Common myeloid progenitor, CD34-positive (primary cell): ENCODE data around the gene PCDHAC1.

ENCODE experiments used
- CTCF ChIA-PET: fragments of 350-600 bp; sonication (Branson Sonifier 250); formaldehyde crosslinking; loops from one replicate; lab custom pipeline; 2021; ENCODE audit warnings: antibody characterized with exemption; lab: Charles Lee
- POLR2A ChIA-PET: fragments of 350-600 bp; sonication (Branson Sonifier 250); formaldehyde crosslinking; loops from one replicate; lab custom pipeline; 2021; ENCODE audit warnings: antibody characterized with exemption; lab: Charles Lee
- DNase-seq, 3 donors: peaks; one replicate each; pipeline versions ENCODE4 v3.0.0 to v3.0.0-alpha.2; 2013
- H3K27ac ChIP-seq, 2 experiments: 1 replicate in 1 of 2; 2 replicates in 1 of 2; pipeline ENCODE4 v1.7.0; 2013; ENCODE audit warnings: inconsistent platforms in 2 of 2, low read length in 2 of 2, mild to moderate bottlenecking in 2 of 2, low read depth in 1 of 2, moderate library complexity in 1 of 2; ENCODE audit not compliant: severe bottlenecking in 2 of 2, insufficient read depth in 1 of 2, poor library complexity in 1 of 2
- H3K27me3 ChIP-seq, 5 experiments: replicated peaks in 2 of 5; 1 replicate in 3 of 5; 2 replicates in 2 of 5; pipeline versions ENCODE4 v1.6.1 to v1.7.0; 2013; ENCODE audit warnings: low read length in 4 of 5, mild to moderate bottlenecking in 2 of 5, moderate library complexity in 2 of 5, inconsistent platforms in 1 of 5; ENCODE audit not compliant: insufficient read depth in 5 of 5, control insufficient read depth in 4 of 5
- H3K36me3 ChIP-seq, 4 experiments: 1 replicate in 2 of 4; 2 replicates in 2 of 4; pipeline versions ENCODE4 v1.6.1 to v1.7.0; 2013; ENCODE audit warnings: low read length in 3 of 4, control low read depth in 1 of 4, mild to moderate bottlenecking in 1 of 4; ENCODE audit not compliant: control insufficient read depth in 4 of 4, insufficient read depth in 4 of 4
- H3K4me1 ChIP-seq, 4 experiments: 1 replicate in 3 of 4; 2 replicates in 1 of 4; pipeline versions ENCODE4 v1.6.1 to v1.7.1; 2013; ENCODE audit warnings: low read length in 3 of 4, mild to moderate bottlenecking in 3 of 4, control low read depth in 1 of 4, inconsistent platforms in 1 of 4, moderate library complexity in 1 of 4; ENCODE audit not compliant: control insufficient read depth in 4 of 4, insufficient read depth in 4 of 4; ENCODE audit errors: control extremely low read depth in 1 of 4
- H3K4me3 ChIP-seq, 7 experiments: 1 replicate in 4 of 7; 2 replicates in 3 of 7; pipeline versions ENCODE4 v1.5.1 to v1.7.0; 2013; ENCODE audit warnings: mild to moderate bottlenecking in 7 of 7, low read length in 6 of 7, moderate library complexity in 6 of 7, inconsistent platforms in 2 of 7, low read depth in 2 of 7, control low read depth in 1 of 7; ENCODE audit not compliant: insufficient read depth in 4 of 7, control insufficient read depth in 1 of 7; ENCODE audit errors: extremely low read depth in 1 of 7
- H3K9me3 ChIP-seq, 5 experiments: 1 replicate in 4 of 5; 2 replicates in 1 of 5; pipeline versions ENCODE4 v1.6.1 to v1.7.1; 2013; ENCODE audit warnings: low read length in 4 of 5, mild to moderate bottlenecking in 2 of 5, inconsistent platforms in 1 of 5, low read depth in 1 of 5, moderate library complexity in 1 of 5; ENCODE audit not compliant: control insufficient read depth in 4 of 5, insufficient read depth in 2 of 5; ENCODE audit errors: control extremely low read depth in 1 of 5
- WGBS: methylation state at CpG from one replicate; pipeline ENCODE4 v1.1.5; 2013; ENCODE audit not compliant: insufficient coverage; 5-methylcytosine and 5-hydroxymethylcytosine counted together

PCDHAC1 gene

DNA sequence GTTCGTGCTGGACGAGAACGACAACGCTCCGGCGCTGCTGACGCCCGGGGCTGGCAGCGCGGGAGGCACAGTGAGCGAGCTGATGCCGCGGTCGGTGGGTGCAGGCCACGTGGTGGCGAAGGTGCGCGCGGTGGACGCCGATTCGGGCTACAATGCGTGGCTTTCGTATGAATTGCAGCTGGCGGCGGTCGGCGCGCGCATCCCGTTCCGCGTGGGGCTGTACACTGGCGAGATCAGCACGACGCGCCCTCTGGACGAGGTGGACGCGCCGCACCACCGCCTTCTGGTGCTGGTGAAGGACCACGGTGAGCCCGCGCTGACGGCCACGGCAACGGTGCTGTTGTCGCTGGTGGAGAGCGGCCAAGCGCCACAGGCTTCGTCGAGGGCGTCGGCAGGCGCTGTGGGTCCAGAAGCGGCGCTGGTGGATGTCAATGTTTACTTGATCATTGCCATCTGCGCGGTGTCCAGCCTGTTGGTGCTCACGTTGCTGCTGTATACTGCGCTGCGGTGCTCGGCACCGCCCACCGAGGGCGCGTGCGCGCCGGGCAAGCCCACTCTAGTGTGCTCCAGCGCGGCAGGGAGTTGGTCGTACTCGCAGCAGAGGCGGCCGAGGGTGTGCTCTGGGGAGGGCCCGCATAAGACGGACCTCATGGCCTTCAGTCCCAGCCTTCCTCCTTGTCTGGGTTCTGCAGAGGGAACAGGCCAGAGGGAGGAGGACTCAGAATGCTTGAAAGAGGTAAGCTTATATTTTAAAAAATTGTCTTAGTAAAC lies 42.0 kb upstream of the PCDHAC1 start:
- no peak overlapping the region for H3K27ac ChIP-seq
- DNase-seq: no peak
- POLR2A ChIA-PET: no interaction called here
- H3K27me3 ChIP-seq: peaks cover 3 to 26% (median 8%) of the 10 kb centered on the region in 5 experiments
- CTCF ChIA-PET: no interaction called here
- H3K4me1 ChIP-seq: no peaks in the 10 kb centered on the region
- H3K4me3 ChIP-seq: no peak overlapping the region
- peaks cover 5 to 45% (median 27%) of the 10 kb centered on the region in 5 experiments for H3K9me3 ChIP-seq
- peaks cover 0 to 2% (median 0%) of the 10 kb centered on the region in 4 experiments for H3K36me3 ChIP-seq
- 43% methylated on average over 75 of the region's 79 CpGs for WGBS

DNA sequence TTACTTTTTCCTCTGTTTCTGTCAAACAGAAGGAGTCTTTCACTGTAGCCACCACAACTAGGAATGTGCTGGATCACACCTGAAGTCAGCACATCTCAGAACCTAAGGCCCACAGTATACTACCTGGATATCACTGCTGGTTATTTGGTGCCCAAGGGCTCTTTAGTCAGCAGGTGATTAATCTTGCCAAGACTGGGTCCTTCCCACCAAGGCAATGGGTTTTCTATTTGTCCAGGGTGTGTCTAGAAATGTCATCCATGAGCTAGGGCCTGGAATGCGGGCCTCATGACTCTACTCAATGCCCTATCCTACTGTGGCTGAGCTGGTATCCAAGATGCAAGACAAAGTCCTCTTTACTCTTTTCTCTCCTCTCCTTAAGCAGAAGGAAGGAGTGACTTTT lies 9.8 kb upstream of the PCDHAC1 start:
- POLR2A ChIA-PET: no interaction called here
- CTCF ChIA-PET: no interaction called here
- DNase-seq: no peak

GRCh38 chr5:140923601-140924000 lies 2.5 kb upstream of the PCDHAC1 start:
- H3K36me3 ChIP-seq: no peaks in the 10 kb centered on the region
- WGBS: no CpG with 5 or more reads among the region's 4 CpGs
- no peak overlapping the region for H3K4me3 ChIP-seq
- peaks cover 3 to 47% (median 27%) of the 10 kb centered on the region in 5 experiments for H3K27me3 ChIP-seq
- DNase-seq: no peak
- H3K4me1 ChIP-seq: peaks cover 0 to 16% (median 6%) of the 10 kb centered on the region in 4 experiments
- no peak overlapping the region for H3K27ac ChIP-seq
- ChIA-PET POLR2A (no interaction called here), CTCF (no interaction called here)
- H3K9me3 ChIP-seq: peaks cover 0 to 24% (median 15%) of the 10 kb centered on the region in 5 experiments

More for the DNA sequence above, 9.8 kb upstream of the PCDHAC1 start:
- Histone ChIP-seq H3K4me1 (no peaks in the 10 kb centered on the region), H3K36me3 (no peaks in the 10 kb centered on the region), H3K27ac (no peak overlapping the region), H3K9me3 (peaks cover 0 to 22% (median 0%) of the 10 kb centered on the region in 5 experiments), H3K4me3 (no peak overlapping the region), H3K27me3 (no peaks in the 10 kb centered on the region)
- 100% methylated on average over 1 of the region's 1 CpG for WGBS

DNA sequence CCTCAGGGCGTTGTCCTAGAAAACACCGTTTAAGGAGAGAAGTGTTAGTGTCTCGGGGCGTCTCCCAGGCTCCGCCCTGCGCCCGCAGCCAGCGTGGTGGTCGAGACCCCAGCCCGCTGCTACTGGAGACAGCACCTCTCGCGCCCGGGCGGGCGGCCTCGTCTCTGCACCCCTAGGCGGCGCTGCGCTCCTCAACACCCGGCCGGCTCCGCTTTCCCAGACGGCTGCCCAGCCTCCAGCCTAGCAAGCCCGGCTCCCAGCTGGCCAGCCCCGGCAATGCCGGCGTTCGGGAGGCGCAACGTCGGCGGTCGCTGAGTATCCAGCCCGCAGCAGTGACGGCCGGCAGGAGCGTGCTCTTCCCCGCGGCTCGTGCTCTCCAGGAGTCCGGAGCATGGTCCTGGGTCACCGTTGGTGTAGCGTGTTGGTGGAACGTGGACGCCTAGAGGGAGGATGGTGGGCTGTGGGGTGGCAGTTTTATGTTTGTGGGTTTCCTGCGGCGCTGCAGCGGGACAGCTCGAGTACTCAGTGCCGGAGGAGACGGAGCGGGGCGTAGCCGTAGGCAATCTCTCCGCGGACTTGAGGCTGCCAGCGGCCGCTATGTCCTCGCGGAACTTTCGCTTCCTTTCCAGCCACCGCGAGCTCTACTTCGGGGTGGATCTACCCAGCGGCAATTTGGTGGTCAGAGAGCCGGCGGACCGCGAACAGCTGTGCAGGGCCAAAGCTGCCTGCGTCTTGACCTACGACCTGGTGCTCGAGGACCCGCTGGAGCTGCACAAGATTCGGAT lies 536 bp downstream of the PCDHAC1 start:
- peaks cover 0 to 16% (median 6%) of the 10 kb centered on the region in 4 experiments for H3K4me1 ChIP-seq
- no peaks in the 10 kb centered on the region for H3K36me3 ChIP-seq
- peaks cover 0 to 24% (median 15%) of the 10 kb centered on the region in 5 experiments for H3K9me3 ChIP-seq
- peaks cover 4 to 56% (median 29%) of the 10 kb centered on the region in 5 experiments for H3K27me3 ChIP-seq
- CTCF ChIA-PET: interaction anchor here (1.0 kb wide), 1 partner anchor 27 kb away, joined by 3 read pairs; no protein-coding TSS in a partner anchor
- no peak overlapping the region for H3K27ac ChIP-seq
- H3K4me3 ChIP-seq: peak overlapping the region in 5 of 7 experiments; percentile 40 to 66 (median 44)
- POLR2A ChIA-PET: no interaction called here
- DNase-seq: peak; percentile 9 to 53 (median 44)
- WGBS: 2% methylated on average over 63 of the region's 74 CpGs

DNA sequence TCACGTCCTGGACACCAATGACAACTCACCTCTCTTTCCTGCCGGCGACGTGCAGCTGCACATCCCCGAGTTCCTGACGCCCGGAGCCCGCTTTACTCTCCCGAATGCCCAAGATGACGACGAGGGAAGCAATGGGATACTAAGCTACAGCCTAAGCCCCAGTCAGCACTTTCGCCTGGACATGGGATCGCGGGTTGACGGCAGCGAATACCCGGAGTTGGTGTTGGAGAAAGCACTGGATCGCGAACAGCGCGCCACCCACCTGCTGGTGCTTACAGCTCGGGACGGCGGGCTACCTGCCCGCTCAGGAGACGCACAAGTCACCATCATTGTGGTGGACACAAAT lies 1.1 kb downstream of the PCDHAC1 start:
- CTCF ChIA-PET: interaction anchor here (1.0 kb wide), 1 partner anchor 26 kb away, joined by 3 read pairs; no protein-coding TSS in a partner anchor
- no peak overlapping the region for H3K27ac ChIP-seq

DNA sequence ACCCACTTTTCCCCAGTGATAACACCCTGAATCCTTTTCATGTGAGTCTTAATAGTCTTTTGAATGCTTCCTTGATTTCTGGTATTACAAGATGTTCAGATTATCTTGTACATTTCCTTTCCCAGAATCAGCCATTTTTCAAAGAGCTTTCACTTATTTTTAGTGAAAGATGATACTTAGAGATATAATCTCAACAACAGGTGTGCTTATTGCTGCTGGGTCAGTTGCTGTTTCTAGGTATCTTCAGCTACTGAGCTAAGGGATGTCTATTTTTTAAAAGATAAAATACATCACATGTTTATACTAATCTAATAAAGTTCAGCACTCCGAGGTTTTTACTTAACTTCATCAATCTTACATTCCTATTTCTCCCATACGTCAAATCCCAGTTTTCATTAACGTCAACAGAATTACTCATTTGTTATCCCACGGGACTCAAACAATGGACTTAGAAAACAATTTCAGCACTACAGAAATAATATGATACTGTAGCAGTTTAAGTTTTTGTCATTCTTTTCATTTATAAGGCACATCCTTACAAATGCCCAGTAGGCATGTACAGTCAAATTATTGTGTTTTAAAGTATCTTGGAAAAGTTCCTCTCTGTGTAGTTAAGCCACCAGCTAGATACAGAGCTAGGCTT lies 9.0 kb downstream of the PCDHAC1 start:
- H3K9me3 ChIP-seq: no peaks in the 10 kb centered on the region
- DNase-seq: no peak
- WGBS: no CpG with 5 or more reads among the region's 4 CpGs
- ChIA-PET CTCF (no interaction called here), POLR2A (no interaction called here)
- no peak overlapping the region for H3K4me3 ChIP-seq
- no peaks in the 10 kb centered on the region for H3K36me3 ChIP-seq
- H3K27ac ChIP-seq: no peak overlapping the region
- no peaks in the 10 kb centered on the region for H3K4me1 ChIP-seq
- no peaks in the 10 kb centered on the region for H3K27me3 ChIP-seq

More for the DNA sequence above, 1.1 kb downstream of the PCDHAC1 start:
- POLR2A ChIA-PET: no interaction called here
- 9% methylated on average over 25 of the region's 26 CpGs for WGBS
- Histone ChIP-seq H3K9me3 (peaks cover 0 to 24% (median 15%) of the 10 kb centered on the region in 5 experiments), H3K36me3 (no peaks in the 10 kb centered on the region), H3K4me1 (peaks cover 0 to 16% (median 6%) of the 10 kb centered on the region in 4 experiments), H3K27me3 (peaks cover 4 to 56% (median 29%) of the 10 kb centered on the region in 5 experiments), H3K4me3 (peak overlapping the region in 5 of 7 experiments; percentile 21 to 66 (median 40))
- DNase-seq: no peak
